SK-N-SH (cell line): ENCODE data around the gene HOMER1.

Experiments
- CTCF ChIP-seq: fragments of 200-600 bp; sonication (generic); IDR thresholded peaks from 2 replicates; pipeline ENCODE4 v1.6.1; 2017; ENCODE audit warnings: antibody characterized with exemption, mild to moderate bottlenecking, moderate library complexity
- EP300 ChIP-seq, 2 experiments: IDR thresholded peaks; 2 replicates each; pipeline versions ENCODE4 v1.4.0 to v1.6.1; 2012; ENCODE audit warnings: borderline replicate concordance in 1 of 2, low read depth in 1 of 2, low read length in 1 of 2
- FOXJ3 ChIP-seq: sonication (generic); formaldehyde crosslinking; IDR thresholded peaks from 2 replicates; pipeline ENCODE4 v1.5.1; 2020; ENCODE audit warnings: mild to moderate bottlenecking, missing genetic modification reagents
- FOXM1 ChIP-seq: IDR thresholded peaks from 2 replicates; pipeline ENCODE4 v1.4.0; 2012; ENCODE audit warnings: low read depth, mild to moderate bottlenecking
- JUND ChIP-seq: IDR thresholded peaks from 2 replicates; pipeline ENCODE4 v1.4.0; 2012
- POLR2AphosphoS5 ChIP-seq: IDR thresholded peaks from 2 replicates; pipeline ENCODE4 v1.6.1; 2012; ENCODE audit warnings: low read depth, low read length
- RXRA ChIP-seq: IDR thresholded peaks from 2 replicates; pipeline ENCODE4 v1.4.0; 2012; ENCODE audit warnings: low read depth, mild to moderate bottlenecking, borderline replicate concordance
- TAF1 ChIP-seq: IDR thresholded peaks from 2 replicates; pipeline ENCODE4 v1.6.1; 2012; ENCODE audit warnings: low read depth, mild to moderate bottlenecking, low read length, moderate library complexity, borderline replicate concordance

DNA sequence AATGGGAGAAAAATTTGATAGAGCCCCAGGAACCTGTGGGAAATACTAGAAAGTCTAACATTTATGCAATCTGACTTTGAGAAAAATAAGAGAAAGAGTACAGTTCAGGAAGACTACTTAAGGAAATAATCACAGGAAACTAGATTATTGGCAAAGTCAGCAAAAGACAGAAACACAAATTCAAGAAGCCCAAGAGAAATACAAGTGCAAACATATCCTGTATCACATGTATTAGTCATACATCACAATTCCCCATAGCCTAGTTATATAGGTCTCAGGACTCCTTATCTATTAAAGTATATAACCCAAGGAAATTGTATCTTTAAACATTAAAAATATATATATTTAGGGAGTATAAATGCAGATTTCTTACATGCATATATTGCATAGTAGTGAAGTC lies 100.8 kb downstream of the HOMER1 start:
- TF ChIP-seq CTCF (no peak), POLR2AphosphoS5 (no peak), TAF1 (no peak), RXRA (no peak), FOXM1 (no peak), JUND (no peak), FOXJ3 (CRISPR knock-in tag) (no peak), EP300 (IDR thresholded peaks at IDR 0.05; ENCODE audit: borderline replicate concordance in 1 of 2, low read depth in 1 of 2, low read length in 1 of 2) (no peak)
